ENCODE results near the gene NLRP4.

NLRP4 gene

DNA sequence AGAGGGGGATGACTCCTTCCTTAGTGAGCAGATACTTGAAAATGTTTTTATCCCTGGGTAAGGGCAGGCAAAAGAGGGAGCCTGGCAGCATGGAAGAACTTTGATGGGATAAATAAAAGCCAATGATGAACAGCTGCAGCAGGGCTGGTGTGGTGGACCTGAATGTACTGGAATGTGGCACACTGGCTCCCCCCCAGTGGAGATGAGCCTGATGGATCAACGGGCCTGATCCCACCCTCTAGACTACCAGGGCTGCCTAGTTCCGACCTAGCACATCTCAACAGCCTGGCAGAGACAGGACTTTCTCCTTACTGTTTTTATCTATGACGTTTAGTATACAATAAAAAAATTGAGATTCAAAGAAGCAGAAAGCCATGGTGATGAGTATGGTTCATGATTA is 25.0 kb upstream of the NLRP4 start:
- Mint-ChIP-seq H3K4me1 (no peaks in the 10 kb centered on the region), H3K27ac (no peak overlapping the region)

GRCh38 chr19:55812449-55812848 is 23.9 kb upstream of the NLRP4 start:
- Mint-ChIP-seq H3K27ac (no peak overlapping the region), H3K4me3 (no peak overlapping the region), H3K36me3 (ENCODE audit: low read depth) (no peaks in the 10 kb centered on the region), H3K4me1 (no peaks in the 10 kb centered on the region), H3K27me3 (ENCODE audit: low read depth) (no peaks in the 10 kb centered on the region), H3K9me3 (peaks cover 49% of the 10 kb centered on the region)
- TF ChIP-seq, protein P1, sequence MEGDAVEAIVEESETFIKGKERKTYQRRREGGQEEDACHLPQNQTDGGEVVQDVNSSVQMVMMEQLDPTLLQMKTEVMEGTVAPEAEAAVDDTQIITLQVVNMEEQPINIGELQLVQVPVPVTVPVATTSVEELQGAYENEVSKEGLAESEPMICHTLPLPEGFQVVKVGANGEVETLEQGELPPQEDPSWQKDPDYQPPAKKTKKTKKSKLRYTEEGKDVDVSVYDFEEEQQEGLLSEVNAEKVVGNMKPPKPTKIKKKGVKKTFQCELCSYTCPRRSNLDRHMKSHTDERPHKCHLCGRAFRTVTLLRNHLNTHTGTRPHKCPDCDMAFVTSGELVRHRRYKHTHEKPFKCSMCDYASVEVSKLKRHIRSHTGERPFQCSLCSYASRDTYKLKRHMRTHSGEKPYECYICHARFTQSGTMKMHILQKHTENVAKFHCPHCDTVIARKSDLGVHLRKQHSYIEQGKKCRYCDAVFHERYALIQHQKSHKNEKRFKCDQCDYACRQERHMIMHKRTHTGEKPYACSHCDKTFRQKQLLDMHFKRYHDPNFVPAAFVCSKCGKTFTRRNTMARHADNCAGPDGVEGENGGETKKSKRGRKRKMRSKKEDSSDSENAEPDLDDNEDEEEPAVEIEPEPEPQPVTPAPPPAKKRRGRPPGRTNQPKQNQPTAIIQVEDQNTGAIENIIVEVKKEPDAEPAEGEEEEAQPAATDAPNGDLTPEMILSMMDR (IDR thresholded peaks at IDR 0.05; ENCODE audit: unreplicated experiment in 3 of 3): no peak

More for the DNA sequence above, 25.0 kb upstream of the NLRP4 start:
- TF ChIP-seq, protein P1 (IDR thresholded peaks at IDR 0.05; ENCODE audit: unreplicated experiment in 3 of 3): no peak
- Mint-ChIP-seq H3K27me3 (ENCODE audit: low read depth) (no peaks in the 10 kb centered on the region), H3K4me3 (no peak overlapping the region), H3K9me3 (peaks cover 52% of the 10 kb centered on the region), H3K36me3 (ENCODE audit: low read depth) (no peaks in the 10 kb centered on the region)

- Mint-ChIP-seq H3K4me3 (no peak overlapping the region), H3K36me3 (ENCODE audit: low read depth) (no peaks in the 10 kb centered on the region), H3K27ac (no peak overlapping the region), H3K9me3 (peaks cover 49% of the 10 kb centered on the region), H3K27me3 (ENCODE audit: low read depth) (no peaks in the 10 kb centered on the region), H3K4me1 (no peaks in the 10 kb centered on the region)
- TF ChIP-seq, protein P1 (IDR thresholded peaks at IDR 0.05; ENCODE audit: unreplicated experiment in 3 of 3): no peak
Observed at GRCh38 chr19:55813906-55814305, 22.4 kb upstream of the NLRP4 start.

DNA sequence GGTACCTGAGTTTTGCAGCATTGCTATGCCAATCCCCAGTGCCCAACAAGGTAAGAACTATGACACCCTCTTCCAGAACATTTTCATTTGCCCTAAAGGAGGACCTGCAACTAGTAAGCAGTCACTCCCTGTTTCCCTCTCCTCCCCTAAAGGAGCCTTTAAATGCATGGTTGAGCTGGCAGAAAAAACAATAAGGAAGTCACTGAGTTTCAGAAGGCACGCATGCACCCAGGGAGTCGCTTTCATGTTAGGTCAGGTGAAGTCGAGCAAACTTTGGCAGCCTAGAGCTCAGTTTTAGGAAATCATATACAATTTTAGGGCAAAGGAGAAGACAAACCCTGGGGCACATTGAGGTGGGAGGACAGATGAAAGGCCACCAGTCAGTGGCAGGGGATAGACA is 16.3 kb upstream of the NLRP4 start:
- no peak overlapping the region for H3K4me3 Mint-ChIP-seq
- TF ChIP-seq, protein P1 (IDR thresholded peaks at IDR 0.05; ENCODE audit: unreplicated experiment in 3 of 3): no peak
- H3K36me3 Mint-ChIP-seq (ENCODE audit: low read depth): no peaks in the 10 kb centered on the region
- no peaks in the 10 kb centered on the region for H3K27me3 Mint-ChIP-seq (ENCODE audit: low read depth)
- H3K4me1 Mint-ChIP-seq: no peaks in the 10 kb centered on the region
- H3K9me3 Mint-ChIP-seq: peaks cover 44% of the 10 kb centered on the region
- H3K27ac Mint-ChIP-seq: no peak overlapping the region

DNA sequence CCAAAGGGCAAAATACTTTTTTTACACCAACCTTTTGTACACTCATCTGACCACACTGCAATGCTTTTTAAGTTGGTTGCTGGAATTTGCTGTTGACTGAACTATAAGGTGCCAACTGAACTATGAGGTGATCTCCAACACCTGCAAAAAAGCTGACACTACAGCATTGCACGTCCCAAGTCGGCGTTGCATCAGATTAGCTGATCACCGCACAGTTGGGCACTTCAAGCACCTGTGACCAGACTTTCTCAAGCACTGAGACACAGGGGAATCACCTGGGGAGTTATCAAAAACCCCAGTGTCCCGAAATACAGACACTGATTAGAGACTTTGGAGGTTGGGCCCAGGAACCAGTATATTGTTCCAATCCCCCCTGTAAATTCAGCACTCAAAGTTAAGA is 5.7 kb upstream of the NLRP4 start:
- H3K36me3 Mint-ChIP-seq (ENCODE audit: low read depth): no peaks in the 10 kb centered on the region
- no peaks in the 10 kb centered on the region for H3K4me1 Mint-ChIP-seq
- no peaks in the 10 kb centered on the region for H3K27me3 Mint-ChIP-seq (ENCODE audit: low read depth)
- no peak overlapping the region for H3K4me3 Mint-ChIP-seq
- TF ChIP-seq, protein P1 (IDR thresholded peaks at IDR 0.05; ENCODE audit: unreplicated experiment in 3 of 3): no peak
- H3K9me3 Mint-ChIP-seq: peaks cover 27% of the 10 kb centered on the region
- H3K27ac Mint-ChIP-seq: no peak overlapping the region

DNA sequence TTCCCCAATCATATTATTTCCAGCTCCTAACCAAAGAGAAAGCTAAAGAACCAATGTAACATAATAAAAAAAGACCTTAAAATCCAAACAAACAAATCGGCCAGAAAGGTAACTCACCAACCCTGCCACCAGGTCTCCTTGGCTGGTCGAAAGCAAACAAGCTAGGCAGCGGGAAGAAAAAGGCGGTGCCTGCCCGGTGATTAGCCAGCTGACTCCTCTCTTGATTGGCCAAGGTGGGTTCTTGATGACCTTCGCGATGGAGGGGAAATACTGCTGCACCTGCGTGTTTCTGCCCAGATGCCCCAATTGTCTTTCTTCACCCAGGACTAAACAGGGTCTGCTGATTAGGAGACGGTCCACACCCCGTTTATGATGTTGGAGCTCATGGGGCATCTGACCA is 4.5 kb upstream of the NLRP4 start, which contains the start of gene NLRP11:
NLRP11 (minus strand) TSS at position 154 of the 400 bp plus-strand sequence. CDS start 13,825 bp downstream, outside the sequence.
- no peaks in the 10 kb centered on the region for H3K4me1 Mint-ChIP-seq
- H3K4me3 Mint-ChIP-seq: no peak within 1 kb of the TSS
- H3K27me3 Mint-ChIP-seq (ENCODE audit: low read depth): no peaks in the 10 kb centered on the region
- TF ChIP-seq, protein P1 (IDR thresholded peaks at IDR 0.05; ENCODE audit: unreplicated experiment in 3 of 3): no peak
- no peak within 1 kb of the TSS for H3K27ac Mint-ChIP-seq
- H3K9me3 Mint-ChIP-seq: peaks cover 35% of the 10 kb centered on the region
- no peaks in the 10 kb centered on the region for H3K36me3 Mint-ChIP-seq (ENCODE audit: low read depth)
